ENCODE data around the gene CNTNAP2.

- TF ChIP-seq POLR2A (IDR thresholded peaks at IDR 0.05), result no peak
- no peak for TF ChIP-seq CTCF (IDR thresholded peaks at IDR 0.05)
Observed at GRCh38 chr7:147858421-147858820, 1741.8 kb downstream of the CNTNAP2 start.
